K562 (cell line): ENCODE measurements around the gene SLC16A13. TPM values are rescaled to one million over a fixed set of nuclear protein-coding genes. Genes with fewer than 3 reads are reported as not detected.

Experiments
- ATAC-seq: fragments of 200-7000 bp; cut with Tn5 transposase; 3 replicates; pipeline ENCODE4 v1.9.1; 2020; ENCODE audit warnings: moderate library complexity
- BruUV-seq: library from RNA; stranded (reverse); fragments of 400-500 nt; replicated peaks from 2 replicates; lab custom pipeline; 2021; lab: Mats Ljungman, UMichigan
- CTCF ChIA-PET: fragments of 300-600 bp; formaldehyde crosslinking; extraction: SDS; loops from one replicate; lab custom pipeline; 2021; ENCODE audit warnings: low intra/inter-chr PET ratio; lab: Yijun Ruan, JAX
- POLR2A ChIA-PET: fragments of 300-600, 350-650 bp; sonication (Branson Sonifier 250); formaldehyde crosslinking; extraction: SDS; loops from one replicate; lab custom pipeline; 2021; ENCODE audit warnings: antibody characterized with exemption, inconsistent platforms; lab: Yijun Ruan, JAX
- DNase-seq, 4 experiments: peaks; one replicate each; pipeline versions ENCODE4 v3.0.0 to v3.0.0-alpha.2; 2011 to 2018; ENCODE audit warnings: low spot score in 3 of 4, mixed read lengths in 3 of 4; ENCODE audit errors: extremely low read depth in 1 of 4
- FAIRE-seq: peaks from 2 replicates; lab custom pipeline; 2011; peaks lifted over from hg19 to GRCh38; lab: Jason Lieb, UNC
- H2AFZ ChIP-seq: 2 replicates; pipeline ENCODE4 v1.6.0; 2011; ENCODE audit warnings: low read depth, low read length, control low read depth, inconsistent platforms
- H3K27ac ChIP-seq: fragments of 200-600 bp; 3 replicates; pipeline ENCODE4 v1.8.0; 2011; ENCODE audit warnings: low read depth, mild to moderate bottlenecking, control low read depth, inconsistent platforms, low read length, moderate library complexity, mixed read lengths; ENCODE audit errors: extremely low read depth
- H3K27me3 ChIP-seq, 2 experiments: fragments of 300-600 bp in 1 of 2; 2 replicates in 1 of 2; 3 replicates in 1 of 2; pipeline versions ENCODE4 v1.6.0 to v1.8.0; 2011; ENCODE audit warnings: inconsistent platforms in 2 of 2, low read length in 2 of 2, mild to moderate bottlenecking in 1 of 2, mixed read lengths in 1 of 2, moderate library complexity in 1 of 2; ENCODE audit not compliant: control insufficient read depth in 2 of 2, insufficient read depth in 2 of 2
- H3K36me3 ChIP-seq: fragments of 300-600 bp; 3 replicates; pipeline ENCODE4 v1.8.0; 2011; ENCODE audit warnings: mild to moderate bottlenecking, low read length, inconsistent platforms; ENCODE audit not compliant: control insufficient read depth, insufficient read depth
- H3K4me1 ChIP-seq, 2 experiments: fragments of 200-600 bp in 1 of 2; replicated peaks in 1 of 2; 2 replicates in 1 of 2; 3 replicates in 1 of 2; pipeline versions ENCODE4 v1.5.1 to v1.8.0; 2011; ENCODE audit warnings: inconsistent platforms in 2 of 2, low read length in 2 of 2, mild to moderate bottlenecking in 1 of 2, mixed read lengths in 1 of 2, moderate library complexity in 1 of 2; ENCODE audit not compliant: control insufficient read depth in 2 of 2, insufficient read depth in 2 of 2
- H3K4me2 ChIP-seq: 2 replicates; pipeline ENCODE4 v1.6.1; 2011; ENCODE audit warnings: low read length, control low read depth, inconsistent platforms, mixed read lengths; ENCODE audit not compliant: insufficient read depth
- H3K4me3 ChIP-seq: fragments of 200-600 bp; sonication (generic), shearing (Covaris generic); 2 replicates; pipeline ENCODE4 v1.5.1; 2016; ENCODE audit warnings: control low read depth, inconsistent platforms
- H3K79me2 ChIP-seq: fragments of 200-600 bp; 3 replicates; pipeline ENCODE4 v1.8.0; 2011; ENCODE audit warnings: low read length, inconsistent platforms; ENCODE audit not compliant: control insufficient read depth, insufficient read depth
- H3K9ac ChIP-seq, 2 experiments: 2 replicates each; pipeline versions ENCODE4 v1.6.0 to v1.6.1; 2011; ENCODE audit warnings: low read depth in 2 of 2, low read length in 2 of 2, control low read depth in 1 of 2, inconsistent platforms in 1 of 2, mild to moderate bottlenecking in 1 of 2, mixed read lengths in 1 of 2; ENCODE audit not compliant: insufficient read depth in 1 of 2
- H3K9me1 ChIP-seq: one replicate; pipeline ENCODE4 v1.6.0; 2011; ENCODE audit warnings: inconsistent platforms, mild to moderate bottlenecking, low read length, moderate library complexity; ENCODE audit not compliant: control insufficient read depth, insufficient read depth
- H3K9me3 ChIP-seq: replicated peaks from 2 replicates; pipeline ENCODE4 v1.5.1; 2011; ENCODE audit warnings: low read depth, low read length, inconsistent platforms; ENCODE audit not compliant: control insufficient read depth, insufficient read depth
- H4K20me1 ChIP-seq: replicated peaks from 2 replicates; pipeline ENCODE4 v1.6.1; 2011; ENCODE audit warnings: low read length, inconsistent platforms, mixed read lengths; ENCODE audit not compliant: control insufficient read depth, insufficient read depth
- ATF7 ChIP-seq: fragments of 450-650 bp; IDR thresholded peaks from 2 replicates; pipeline ENCODE4 v1.7.1; 2014; ENCODE audit warnings: mild to moderate bottlenecking, moderate library complexity
- CBFA2T2 ChIP-seq: fragments of 450-650 bp; conservative IDR thresholded peaks from 2 replicates; pipeline ENCODE4 v1.6.1; 2017; ENCODE audit warnings: mild to moderate bottlenecking
- CEBPG ChIP-seq, 3 experiments: fragments of 200-800 bp in 1 of 3; sonication (Bioruptor generic) in 1 of 3; sonication (generic) in 1 of 3; formaldehyde crosslinking in 1 of 3; IDR thresholded peaks in 2 of 3; conservative IDR thresholded peaks in 1 of 3; 2 replicates each; pipeline versions ENCODE4 v1.6.1 to v1.8.0; 2016 to 2022; ENCODE audit warnings: missing compliant biosample characterization in 2 of 3, missing genetic modification characterization in 2 of 3, mild to moderate bottlenecking in 1 of 3, missing genetic modification reagents in 1 of 3
- FOXK1 ChIP-seq: sonication (generic); formaldehyde crosslinking; IDR thresholded peaks from 2 replicates; pipeline ENCODE4 v1.8.0; 2022; ENCODE audit warnings: missing genetic modification reagents, mild to moderate bottlenecking, borderline replicate concordance
- HCFC1 ChIP-seq: IDR thresholded peaks from 2 replicates; pipeline ENCODE4 v1.6.1; 2012; ENCODE audit warnings: low read depth, low read length, improper control_type of control experiment
- HDAC3 ChIP-seq: fragments of 450-650 bp; IDR thresholded peaks from 2 replicates; pipeline ENCODE4 v1.6.1; 2018; ENCODE audit warnings: borderline replicate concordance, mild to moderate bottlenecking, moderate library complexity; ENCODE audit not compliant: partially characterized antibody
- KLF6 ChIP-seq: fragments of 250-450 bp; sonication (Bioruptor Pico); IDR thresholded peaks from 2 replicates; pipeline ENCODE4 v1.4.0; 2020; ENCODE audit warnings: mild to moderate bottlenecking, moderate library complexity, borderline replicate concordance
- LCOR ChIP-seq: sonication (generic); formaldehyde crosslinking; IDR thresholded peaks from 2 replicates; pipeline ENCODE4 v1.8.0; 2022; ENCODE audit warnings: mild to moderate bottlenecking, missing genetic modification reagents
- RBM39 ChIP-seq: fragments of 200-400 bp; formaldehyde crosslinking; optimal IDR thresholded peaks from 2 replicates; pipeline ENCODE3; 2018; ENCODE audit warnings: low read depth, low read length
- SMC3 ChIP-seq: conservative IDR thresholded peaks from 2 replicates; pipeline ENCODE4 v1.6.1; 2011; ENCODE audit warnings: low read depth, low read length, improper control_type of control experiment; ENCODE audit not compliant: insufficient read depth
- TAF9B ChIP-seq: fragments of 450-650 bp; IDR thresholded peaks from 2 replicates; pipeline ENCODE4 v1.6.1; 2018; ENCODE audit warnings: mild to moderate bottlenecking; ENCODE audit not compliant: partially characterized antibody
- ZNF347 ChIP-seq: fragments of 450-650 bp; formaldehyde crosslinking; IDR thresholded peaks from 2 replicates; pipeline ENCODE4 v1.4.0; 2020; ENCODE audit warnings: low read depth, mild to moderate bottlenecking, moderate library complexity
- ZNF408 ChIP-seq: fragments of 250-450 bp; sonication (Bioruptor Pico); IDR thresholded peaks from 2 replicates; pipeline ENCODE4 v1.4.0; 2020; ENCODE audit warnings: low read depth, mild to moderate bottlenecking, moderate library complexity
- WGBS: fragments of 100-300 bp; shearing (Covaris generic); methylation state at CpG from one replicate; pipeline ENCODE4 v1.1.6; 2016; ENCODE audit warnings: low coverage, mixed read lengths; ENCODE audit not compliant: insufficient coverage; ENCODE audit errors: missing lambda C conversion rate; 5-methylcytosine and 5-hydroxymethylcytosine counted together
- in situ Hi-C: fragments of 300-500 bp; cut with MboI; formaldehyde crosslinking; loops from 4 replicates; pipeline ENCODE4 v1.15.0; 2018; ENCODE audit warnings: inconsistent platforms, mixed read lengths
- intact Hi-C: fragments of 100-400 bp; cut with micrococcal nuclease; formaldehyde crosslinking; loops from 2 replicates; pipeline ENCODE4 v1.14.2; 2022
- polyA plus RNA-seq, 8 experiments: library from polyadenylated mRNA; depleted of rRNA in 4 of 8; stranded (reverse) in 5 of 8; unstranded in 3 of 8; fragments of >200 nt; fragmentation: Nextera tagmentation in 2 of 8; fragmentation: Illumina TruSeq in 1 of 8; extraction: Ambion mirVana in 2 of 8; extraction: Trizol in 1 of 8; gene quantifications; 2 replicates each; pipeline versions ENCODE4 v1.2.1 to v1.2.3, GENCODE V29; 2011 to 2014; ENCODE audit warnings: inconsistent platforms in 1 of 8, missing spikeins in 1 of 8
- total RNA-seq, 7 experiments: library from RNA; depleted of rRNA in 6 of 7; stranded (reverse); fragments of >200 nt in 6 of 7; fragmentation: Illumina TruSeq in 2 of 7; extraction: Trizol in 2 of 7; gene quantifications; 2 replicates each; pipeline versions ENCODE4 v1.2.1 to v1.2.3, GENCODE V29; 2011 to 2021; ENCODE audit warnings: low replicate concordance in 1 of 7
- TF ChIP-seq, protein P1 (sequence below), 2 experiments: fragments of 450-650 bp; IDR thresholded peaks; 2 replicates each; pipeline ENCODE4 v1.6.1; 2018; ENCODE audit warnings: mild to moderate bottlenecking in 2 of 2, low read depth in 1 of 2; ENCODE audit not compliant: partially characterized antibody in 2 of 2
- TF ChIP-seq, protein P2 (sequence below): fragments of 450-650 bp; IDR thresholded peaks from 2 replicates; pipeline ENCODE4 v1.6.1; 2017; ENCODE audit warnings: antibody characterized with exemption

SLC16A13 gene
- total and polyA plus RNA-seq, 9 of the 15 experiments (the other 6 are each of a cell fraction or from before 2014, with no cell fraction given), result 0.04 to 5.6 (median 0.87) TPM

DNA sequence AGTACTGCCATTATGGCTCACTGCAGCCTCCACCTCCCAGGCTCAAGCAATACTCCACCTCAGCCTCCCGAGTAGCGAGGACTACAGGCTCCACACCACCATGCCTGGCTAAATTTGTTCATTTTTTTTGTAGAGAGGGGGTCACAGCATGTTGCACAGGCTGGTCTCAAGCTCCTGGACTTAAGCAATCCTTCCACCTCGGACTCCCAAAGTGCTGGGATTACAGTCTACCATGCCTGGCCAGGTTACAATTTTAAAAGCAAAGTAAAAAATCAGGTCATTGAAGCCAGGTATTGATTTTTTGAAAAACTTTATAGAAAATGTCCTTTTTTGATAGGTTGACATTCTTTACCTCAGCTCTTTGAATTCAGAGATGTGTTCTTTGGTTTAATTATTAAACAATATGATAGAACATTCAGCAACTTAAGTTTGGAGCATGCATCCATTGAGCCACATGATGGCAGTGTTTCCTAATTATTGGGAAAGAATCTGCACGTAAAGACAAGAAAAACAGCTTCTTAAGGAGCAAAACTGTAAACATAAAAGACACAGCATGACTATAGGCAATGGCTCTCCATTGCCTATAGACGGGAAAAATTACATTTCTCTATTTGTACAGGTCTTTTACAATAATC is 9.8 kb downstream of the SLC16A13 start:
- FAIRE-seq (peak; percentile 73), DNase-seq (peak in 1 of 4 experiments; percentile 65), ATAC-seq (peak; percentile 76)
- H3K27me3 ChIP-seq, result peaks cover 0 to 4% of the 10 kb centered on the region in 2 experiments; a peak in 4 of 5 replicates
- no peaks in the 10 kb centered on the region for H3K9me3 ChIP-seq
- no peak overlapping the region for H3K9ac ChIP-seq
- H3K4me3 ChIP-seq, result no peak overlapping the region
- peaks cover 0 to 26% of the 10 kb centered on the region in 2 experiments; a peak in 4 of 5 replicates for H3K4me1 ChIP-seq
- intact Hi-C loops, result loop anchor here (1.0 kb wide), 1 partner anchor 91 kb away; no protein-coding TSS in a partner anchor
- H2AFZ ChIP-seq, result no peak overlapping the region
- in situ Hi-C loops, result loop anchor here (10.0 to 25.0 kb wide), 2 partner anchors 289 to 517 kb away; partner anchors contain the start of genes ACAP1, SENP3 and TNFSF13
- CTCF ChIA-PET, result interaction anchor here (0.5 to 3.6 kb wide), 6 partner anchors 90 to 306 kb away, joined by 3 to 41 read pairs (median 3); partner anchors contain the start of gene KCTD11
- H3K36me3 ChIP-seq, result no peaks in the 10 kb centered on the region
- BruUV-seq, result no TSS peak
- no peak overlapping the region for H3K27ac ChIP-seq
- no peaks in the 10 kb centered on the region for H3K9me1 ChIP-seq
- peak overlapping the region; percentile 57 for H3K4me2 ChIP-seq
- H3K79me2 ChIP-seq, result no peaks in the 10 kb centered on the region
- WGBS, result 10% methylated on average over 5 of the region's 5 CpGs
- POLR2A ChIA-PET, result interaction anchor here (1.0 to 3.2 kb wide), 4 partner anchors 10 to 140 kb away, joined by 3 to 10 read pairs (median 4); partner anchors contain the start of gene SLC16A13
- H4K20me1 ChIP-seq, result no peaks in the 10 kb centered on the region
- no peak for TF ChIP-seq LCOR (CRISPR knock-in tag)
- no peak for TF ChIP-seq HCFC1
- TF ChIP-seq RBM39, result no peak
- no peak for TF ChIP-seq KLF6 (CRISPR knock-in tag)
- TF ChIP-seq ZNF347 (CRISPR knock-in tag), result no peak
- TF ChIP-seq CBFA2T2, result no peak
- TF ChIP-seq, protein P1, sequence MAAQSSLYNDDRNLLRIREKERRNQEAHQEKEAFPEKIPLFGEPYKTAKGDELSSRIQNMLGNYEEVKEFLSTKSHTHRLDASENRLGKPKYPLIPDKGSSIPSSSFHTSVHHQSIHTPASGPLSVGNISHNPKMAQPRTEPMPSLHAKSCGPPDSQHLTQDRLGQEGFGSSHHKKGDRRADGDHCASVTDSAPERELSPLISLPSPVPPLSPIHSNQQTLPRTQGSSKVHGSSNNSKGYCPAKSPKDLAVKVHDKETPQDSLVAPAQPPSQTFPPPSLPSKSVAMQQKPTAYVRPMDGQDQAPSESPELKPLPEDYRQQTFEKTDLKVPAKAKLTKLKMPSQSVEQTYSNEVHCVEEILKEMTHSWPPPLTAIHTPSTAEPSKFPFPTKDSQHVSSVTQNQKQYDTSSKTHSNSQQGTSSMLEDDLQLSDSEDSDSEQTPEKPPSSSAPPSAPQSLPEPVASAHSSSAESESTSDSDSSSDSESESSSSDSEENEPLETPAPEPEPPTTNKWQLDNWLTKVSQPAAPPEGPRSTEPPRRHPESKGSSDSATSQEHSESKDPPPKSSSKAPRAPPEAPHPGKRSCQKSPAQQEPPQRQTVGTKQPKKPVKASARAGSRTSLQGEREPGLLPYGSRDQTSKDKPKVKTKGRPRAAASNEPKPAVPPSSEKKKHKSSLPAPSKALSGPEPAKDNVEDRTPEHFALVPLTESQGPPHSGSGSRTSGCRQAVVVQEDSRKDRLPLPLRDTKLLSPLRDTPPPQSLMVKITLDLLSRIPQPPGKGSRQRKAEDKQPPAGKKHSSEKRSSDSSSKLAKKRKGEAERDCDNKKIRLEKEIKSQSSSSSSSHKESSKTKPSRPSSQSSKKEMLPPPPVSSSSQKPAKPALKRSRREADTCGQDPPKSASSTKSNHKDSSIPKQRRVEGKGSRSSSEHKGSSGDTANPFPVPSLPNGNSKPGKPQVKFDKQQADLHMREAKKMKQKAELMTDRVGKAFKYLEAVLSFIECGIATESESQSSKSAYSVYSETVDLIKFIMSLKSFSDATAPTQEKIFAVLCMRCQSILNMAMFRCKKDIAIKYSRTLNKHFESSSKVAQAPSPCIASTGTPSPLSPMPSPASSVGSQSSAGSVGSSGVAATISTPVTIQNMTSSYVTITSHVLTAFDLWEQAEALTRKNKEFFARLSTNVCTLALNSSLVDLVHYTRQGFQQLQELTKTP (IDR thresholded peaks at IDR 0.05; ENCODE audit: low read depth in 1 of 2, partially characterized antibody in 2 of 2), result no peak
- TF ChIP-seq CEBPG (CRISPR knock-in tag; IDR thresholded peaks at IDR 0.05), result no peak
- TF ChIP-seq CEBPG (tag; conservative IDR thresholded peaks at IDR 0.05 in 1 of 2, IDR thresholded peaks at IDR 0.05 in 1 of 2), result peak in 1 of 2 experiments; percentile 10; a peak in 1 of 4 replicates
- TF ChIP-seq, protein P2, sequence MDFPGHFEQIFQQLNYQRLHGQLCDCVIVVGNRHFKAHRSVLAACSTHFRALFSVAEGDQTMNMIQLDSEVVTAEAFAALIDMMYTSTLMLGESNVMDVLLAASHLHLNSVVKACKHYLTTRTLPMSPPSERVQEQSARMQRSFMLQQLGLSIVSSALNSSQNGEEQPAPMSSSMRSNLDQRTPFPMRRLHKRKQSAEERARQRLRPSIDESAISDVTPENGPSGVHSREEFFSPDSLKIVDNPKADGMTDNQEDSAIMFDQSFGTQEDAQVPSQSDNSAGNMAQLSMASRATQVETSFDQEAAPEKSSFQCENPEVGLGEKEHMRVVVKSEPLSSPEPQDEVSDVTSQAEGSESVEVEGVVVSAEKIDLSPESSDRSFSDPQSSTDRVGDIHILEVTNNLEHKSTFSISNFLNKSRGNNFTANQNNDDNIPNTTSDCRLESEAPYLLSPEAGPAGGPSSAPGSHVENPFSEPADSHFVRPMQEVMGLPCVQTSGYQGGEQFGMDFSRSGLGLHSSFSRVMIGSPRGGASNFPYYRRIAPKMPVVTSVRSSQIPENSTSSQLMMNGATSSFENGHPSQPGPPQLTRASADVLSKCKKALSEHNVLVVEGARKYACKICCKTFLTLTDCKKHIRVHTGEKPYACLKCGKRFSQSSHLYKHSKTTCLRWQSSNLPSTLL, result no peak
- TF ChIP-seq SMC3, result peak; percentile 59; the same call in 1 of the 2 replicates
- TF ChIP-seq HDAC3, result no peak
- TF ChIP-seq ATF7, result 0 out of 2 replicates have a peak, but pooled peaks have one; percentile 11
- TF ChIP-seq TAF9B, result no peak
- TF ChIP-seq FOXK1 (CRISPR knock-in tag), result no peak
- no peak for TF ChIP-seq ZNF408
